Neural progenitor cell (in vitro differentiated cells): ENCODE data around the gene KLHL30. TPM values are rescaled to one million over a fixed set of nuclear protein-coding genes. Genes with fewer than 3 reads are reported as not detected.

Experiments used
- DNase-seq: peaks from one replicate; pipeline ENCODE4 v3.0.0-alpha.2; 2016; ENCODE audit warnings: low spot score
- H2AFZ ChIP-seq: fragments of 200-600 bp; sonication (generic); replicated peaks from 2 replicates; pipeline ENCODE4 v1.6.1; 2016; ENCODE audit warnings: antibody characterized with exemption
- H3F3A ChIP-seq: fragments of 200-600 bp; sonication (generic); 2 replicates; pipeline ENCODE4 v1.6.1; 2016; ENCODE audit warnings: antibody characterized with exemption, low read depth
- H3K27ac ChIP-seq: fragments of 200-600 bp; sonication (generic); 2 replicates; pipeline ENCODE4 v1.5.1; 2016; ENCODE audit warnings: mild to moderate bottlenecking
- H3K27me3 ChIP-seq: fragments of 200-600 bp; sonication (generic); 2 replicates; pipeline ENCODE4 v1.6.1; 2016; ENCODE audit warnings: mild to moderate bottlenecking, moderate library complexity
- H3K36me3 ChIP-seq: fragments of 200-600 bp; sonication (generic); 2 replicates; pipeline ENCODE4 v1.5.1; 2016
- H3K4me1 ChIP-seq: fragments of 200-600 bp; sonication (generic); 2 replicates; pipeline ENCODE4 v1.6.1; 2016; ENCODE audit warnings: mixed run types
- H3K4me2 ChIP-seq: fragments of 200-600 bp; sonication (generic); 2 replicates; pipeline ENCODE4 v1.6.1; 2016
- H3K4me3 ChIP-seq: fragments of 200-600 bp; sonication (generic); 2 replicates; pipeline ENCODE4 v1.5.1; 2016
- H3K79me2 ChIP-seq: fragments of 200-600 bp; sonication (generic); 2 replicates; pipeline ENCODE4 v1.6.1; 2016; ENCODE audit warnings: low read depth
- H3K9ac ChIP-seq: fragments of 200-600 bp; sonication (generic); 2 replicates; pipeline ENCODE4 v1.6.1; 2016
- H3K9me3 ChIP-seq: fragments of 200-600 bp; sonication (generic); 2 replicates; pipeline ENCODE4 v1.5.1; 2016; ENCODE audit warnings: low read depth
- H4K20me1 ChIP-seq: fragments of 200-600 bp; sonication (generic); 2 replicates; pipeline ENCODE4 v1.6.1; 2016; ENCODE audit warnings: low read depth
- H3K27ac Mint-ChIP-seq: 3 replicates; pipeline ENCODE4 v1.8.0; 2021; ENCODE audit warnings: mixed read lengths
- H3K27me3 Mint-ChIP-seq: 2 replicates; pipeline ENCODE4 v1.8.0; 2022; ENCODE audit warnings: low read depth, mild to moderate bottlenecking, inconsistent platforms, moderate library complexity, mixed read lengths; ENCODE audit not compliant: insufficient read depth
- H3K36me3 Mint-ChIP-seq: 3 replicates; pipeline ENCODE4 v1.8.0; 2021; ENCODE audit warnings: mixed read lengths
- H3K4me1 Mint-ChIP-seq: 3 replicates; pipeline ENCODE4 v1.8.0; 2021; ENCODE audit warnings: mixed read lengths
- H3K4me3 Mint-ChIP-seq: 3 replicates; pipeline ENCODE4 v1.8.0; 2021; ENCODE audit warnings: mild to moderate bottlenecking, moderate library complexity, mixed read lengths
- H3K9me3 Mint-ChIP-seq: 3 replicates; pipeline ENCODE4 v1.8.0; 2020; ENCODE audit warnings: mixed read lengths
- EZH2 ChIP-seq: fragments of 200-600 bp; sonication (generic); IDR thresholded peaks from 2 replicates; pipeline ENCODE4 v1.6.1; 2017; ENCODE audit warnings: antibody characterized with exemption, mild to moderate bottlenecking, moderate library complexity
- EZH2phosphoT487 ChIP-seq: fragments of 200-600 bp; sonication (generic); IDR thresholded peaks from 2 replicates; pipeline ENCODE4 v1.6.1; 2017; ENCODE audit warnings: antibody characterized with exemption
- total RNA-seq: library from RNA; depleted of rRNA; stranded (reverse); fragments of >200 nt; gene quantifications from 2 replicates; pipeline ENCODE4 v1.2.3, GENCODE V29; 2015; ENCODE audit warnings: low replicate concordance
- TF ChIP-seq, protein P1 (sequence below): fragments of 200-600 bp; sonication (generic); IDR thresholded peaks from 2 replicates; pipeline ENCODE4 v1.5.1; 2017; ENCODE audit warnings: antibody characterized with exemption, mild to moderate bottlenecking

The KLHL30 gene
- total RNA-seq, 1 donor from 2014 or later, result not detected

DNA sequence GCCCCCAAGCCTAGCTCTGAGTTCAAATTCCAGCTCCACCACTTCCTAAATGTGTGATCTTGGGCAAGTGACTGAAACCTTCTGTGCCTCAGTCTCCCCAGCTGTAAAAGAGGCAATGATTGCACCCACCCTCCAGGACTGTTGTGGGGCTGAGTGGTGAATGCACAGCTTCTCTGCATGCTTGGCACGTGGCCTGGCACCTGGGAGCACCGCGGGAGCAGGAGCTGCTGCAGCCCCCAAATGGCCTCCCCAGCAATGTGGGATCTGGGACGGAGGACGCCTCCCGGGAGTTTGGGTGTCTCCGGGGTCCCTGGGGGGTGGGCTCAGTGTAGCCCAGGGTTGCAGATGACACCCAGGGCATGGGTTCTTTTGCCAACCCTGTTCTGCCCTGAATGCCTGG lies 1.6 kb downstream of the KLHL30 start:
- H3K4me2 ChIP-seq, result no peak overlapping the region
- Mint-ChIP-seq H3K27ac (no peak overlapping the region), H3K27me3 (peaks cover 6% of the 10 kb centered on the region), H3K9me3 (no peaks in the 10 kb centered on the region), H3K36me3 (no peaks in the 10 kb centered on the region), H3K4me3 (no peak overlapping the region), H3K4me1 (no peaks in the 10 kb centered on the region)
- peaks cover 8% of the 10 kb centered on the region for H3K4me1 ChIP-seq
- H3K27me3 ChIP-seq, result no peaks in the 10 kb centered on the region
- TF ChIP-seq, protein P1, sequence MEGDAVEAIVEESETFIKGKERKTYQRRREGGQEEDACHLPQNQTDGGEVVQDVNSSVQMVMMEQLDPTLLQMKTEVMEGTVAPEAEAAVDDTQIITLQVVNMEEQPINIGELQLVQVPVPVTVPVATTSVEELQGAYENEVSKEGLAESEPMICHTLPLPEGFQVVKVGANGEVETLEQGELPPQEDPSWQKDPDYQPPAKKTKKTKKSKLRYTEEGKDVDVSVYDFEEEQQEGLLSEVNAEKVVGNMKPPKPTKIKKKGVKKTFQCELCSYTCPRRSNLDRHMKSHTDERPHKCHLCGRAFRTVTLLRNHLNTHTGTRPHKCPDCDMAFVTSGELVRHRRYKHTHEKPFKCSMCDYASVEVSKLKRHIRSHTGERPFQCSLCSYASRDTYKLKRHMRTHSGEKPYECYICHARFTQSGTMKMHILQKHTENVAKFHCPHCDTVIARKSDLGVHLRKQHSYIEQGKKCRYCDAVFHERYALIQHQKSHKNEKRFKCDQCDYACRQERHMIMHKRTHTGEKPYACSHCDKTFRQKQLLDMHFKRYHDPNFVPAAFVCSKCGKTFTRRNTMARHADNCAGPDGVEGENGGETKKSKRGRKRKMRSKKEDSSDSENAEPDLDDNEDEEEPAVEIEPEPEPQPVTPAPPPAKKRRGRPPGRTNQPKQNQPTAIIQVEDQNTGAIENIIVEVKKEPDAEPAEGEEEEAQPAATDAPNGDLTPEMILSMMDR, result no peak
- TF ChIP-seq EZH2phosphoT487, result no peak
- TF ChIP-seq EZH2, result no peak
- no peak for DNase-seq
- no peaks in the 10 kb centered on the region for H3K79me2 ChIP-seq
- no peak overlapping the region for H3K4me3 ChIP-seq
- no peaks in the 10 kb centered on the region for H3K9me3 ChIP-seq
- H2AFZ ChIP-seq, result no peak overlapping the region
- H4K20me1 ChIP-seq, result no peaks in the 10 kb centered on the region
- no peak overlapping the region for H3K27ac ChIP-seq
- no peak overlapping the region for H3K9ac ChIP-seq
- H3K36me3 ChIP-seq, result no peaks in the 10 kb centered on the region
- H3F3A ChIP-seq, result no peaks in the 10 kb centered on the region

DNA sequence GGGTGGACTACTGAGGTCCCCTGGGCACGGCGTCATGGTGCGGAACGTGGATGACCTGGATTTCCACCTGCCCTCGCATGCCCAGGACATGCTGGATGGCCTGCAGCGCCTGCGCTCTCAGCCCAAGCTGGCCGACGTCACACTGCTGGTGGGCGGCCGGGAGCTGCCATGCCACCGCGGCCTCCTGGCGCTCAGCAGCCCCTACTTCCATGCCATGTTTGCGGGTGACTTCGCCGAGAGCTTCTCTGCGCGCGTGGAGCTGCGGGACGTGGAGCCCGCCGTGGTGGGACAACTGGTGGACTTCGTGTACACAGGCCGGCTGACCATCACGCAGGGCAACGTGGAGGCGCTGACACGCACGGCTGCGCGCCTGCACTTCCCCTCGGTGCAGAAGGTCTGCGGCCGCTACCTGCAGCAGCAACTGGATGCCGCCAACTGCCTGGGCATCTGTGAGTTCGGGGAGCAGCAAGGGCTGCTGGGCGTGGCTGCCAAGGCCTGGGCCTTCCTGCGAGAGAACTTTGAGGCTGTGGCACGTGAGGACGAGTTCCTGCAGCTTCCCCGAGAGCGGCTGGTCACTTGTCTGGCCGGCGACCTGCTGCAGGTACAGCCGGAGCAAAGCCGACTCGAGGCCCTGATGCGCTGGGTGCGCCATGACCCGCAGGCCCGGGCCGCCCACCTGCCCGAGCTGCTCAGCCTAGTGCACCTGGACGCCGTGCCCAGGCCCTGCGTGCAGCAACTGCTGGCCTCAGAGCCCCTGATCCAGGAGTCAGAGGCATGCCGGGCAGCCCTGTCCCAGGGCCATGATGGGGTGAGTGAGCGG lies 2.5 kb downstream of the KLHL30 start:
- Histone ChIP-seq H2AFZ (no peak overlapping the region), H3K4me2 (no peak overlapping the region), H3K79me2 (no peaks in the 10 kb centered on the region), H3K27me3 (no peaks in the 10 kb centered on the region), H3K27ac (no peak overlapping the region), H3K4me1 (peaks cover 8% of the 10 kb centered on the region), H3K36me3 (no peaks in the 10 kb centered on the region), H3K9me3 (no peaks in the 10 kb centered on the region), H4K20me1 (no peaks in the 10 kb centered on the region), H3K4me3 (no peak overlapping the region), H3F3A (no peaks in the 10 kb centered on the region), H3K9ac (no peak overlapping the region)
- Mint-ChIP-seq H3K27me3 (peaks cover 6% of the 10 kb centered on the region), H3K27ac (no peak overlapping the region), H3K4me1 (no peaks in the 10 kb centered on the region), H3K36me3 (no peaks in the 10 kb centered on the region), H3K4me3 (no peak overlapping the region), H3K9me3 (no peaks in the 10 kb centered on the region)
- TF ChIP-seq EZH2phosphoT487 (no peak), EZH2 (no peak)
- TF ChIP-seq, protein P1, result no peak
- no peak for DNase-seq

DNA sequence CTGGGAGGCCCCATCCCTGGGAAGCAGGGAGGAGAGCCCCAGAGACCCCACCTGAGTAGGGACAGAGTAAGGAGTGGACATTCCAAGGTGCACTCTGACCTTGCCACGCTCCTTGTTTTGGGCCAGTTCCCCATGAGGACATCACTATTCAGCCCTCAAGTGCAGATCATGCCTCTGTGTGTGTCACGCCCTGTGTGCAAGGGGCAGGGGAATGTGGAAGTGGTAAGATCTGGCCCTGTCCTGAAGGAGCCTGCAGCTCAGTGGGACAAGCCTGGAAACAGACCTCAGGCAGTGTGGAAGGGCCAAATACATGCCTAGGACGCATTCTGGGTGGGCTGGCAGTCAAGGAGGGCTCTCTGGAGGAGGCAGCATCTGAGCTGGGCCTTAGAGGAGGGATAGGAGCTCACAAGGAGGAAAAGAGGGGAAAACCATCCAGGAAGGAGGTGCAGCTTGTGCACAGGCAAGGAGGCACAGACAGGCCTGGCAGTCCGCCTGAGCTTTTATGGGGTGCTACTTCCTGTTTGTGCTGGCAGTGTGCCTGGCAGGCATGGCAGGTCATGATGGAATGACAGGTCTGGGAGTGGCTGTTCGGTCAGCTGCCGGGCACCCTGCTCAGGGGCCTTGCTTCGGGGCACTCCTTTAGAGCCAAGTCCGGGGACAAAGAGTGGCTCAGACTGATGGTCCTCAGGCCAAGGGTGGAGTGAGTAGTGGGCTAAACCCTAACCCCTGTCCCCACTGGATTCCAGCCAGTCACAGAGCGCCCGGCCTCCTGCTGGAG lies 3.3 kb downstream of the KLHL30 start:
- Histone ChIP-seq H3K27ac (no peak overlapping the region), H3K4me2 (no peak overlapping the region), H3K4me3 (no peak overlapping the region), H3K9me3 (no peaks in the 10 kb centered on the region), H3K27me3 (no peaks in the 10 kb centered on the region), H4K20me1 (no peaks in the 10 kb centered on the region), H2AFZ (no peak overlapping the region), H3K4me1 (peaks cover 8% of the 10 kb centered on the region), H3F3A (no peaks in the 10 kb centered on the region), H3K79me2 (no peaks in the 10 kb centered on the region), H3K9ac (no peak overlapping the region), H3K36me3 (no peaks in the 10 kb centered on the region)
- Mint-ChIP-seq H3K9me3 (no peaks in the 10 kb centered on the region), H3K27me3 (peaks cover 6% of the 10 kb centered on the region), H3K27ac (peak overlapping the region; percentile 88), H3K4me1 (no peaks in the 10 kb centered on the region), H3K4me3 (no peak overlapping the region), H3K36me3 (no peaks in the 10 kb centered on the region)
- TF ChIP-seq, protein P1, result no peak
- TF ChIP-seq EZH2 (no peak), EZH2phosphoT487 (no peak)
- DNase-seq, result no peak
